Parathyroid adenoma (tissue), 2 donors: ENCODE measurements around the gene RAB11FIP3.

ENCODE experiments used
- H2AFZ ChIP-seq: fragments of 300-600 bp; sonication (generic); one replicate; pipeline ENCODE4 v1.7.0; 2017; ENCODE audit warnings: antibody characterized with exemption, mild to moderate bottlenecking
- H3K27ac ChIP-seq: fragments of 300-600 bp; sonication (generic); one replicate; pipeline ENCODE4 v1.7.0; 2017
- H3K27me3 ChIP-seq: fragments of 300-600 bp; sonication (generic); one replicate; pipeline ENCODE4 v1.7.0; 2017; ENCODE audit warnings: low read length; ENCODE audit not compliant: control insufficient read depth, insufficient read depth
- H3K36me3 ChIP-seq: fragments of 300-600 bp; sonication (generic); one replicate; pipeline ENCODE4 v1.7.0; 2017; ENCODE audit warnings: low read length; ENCODE audit not compliant: control insufficient read depth, insufficient read depth
- H3K4me1 ChIP-seq: fragments of 300-600 bp; sonication (generic); one replicate; pipeline ENCODE4 v1.7.0; 2017; ENCODE audit warnings: control low read depth
- H3K4me2 ChIP-seq: fragments of 300-600 bp; sonication (generic); one replicate; pipeline ENCODE4 v1.7.0; 2017; ENCODE audit warnings: low read length
- H3K4me3 ChIP-seq: fragments of 300-600 bp; sonication (generic); one replicate; pipeline ENCODE4 v1.7.0; 2017; ENCODE audit warnings: low read depth, low read length
- H3K79me2 ChIP-seq: fragments of 300-600 bp; sonication (generic); one replicate; pipeline ENCODE4 v1.7.0; 2017; ENCODE audit warnings: control low read depth
- H3K9ac ChIP-seq: fragments of 300-600 bp; sonication (generic); one replicate; pipeline ENCODE4 v1.7.0; 2017; ENCODE audit warnings: mild to moderate bottlenecking
- H3K9me3 ChIP-seq: fragments of 300-600 bp; sonication (generic); one replicate; pipeline ENCODE4 v1.7.0; 2017; ENCODE audit warnings: low read length; ENCODE audit not compliant: control insufficient read depth
- TF ChIP-seq, protein P1 (sequence below): fragments of 300-600 bp; sonication (generic); IDR thresholded peaks from one replicate; pipeline ENCODE4 v1.7.0; 2017; ENCODE audit warnings: antibody characterized with exemption, mild to moderate bottlenecking
- donor health status: primary hyperparathyroidism.

RAB11FIP3 gene

DNA sequence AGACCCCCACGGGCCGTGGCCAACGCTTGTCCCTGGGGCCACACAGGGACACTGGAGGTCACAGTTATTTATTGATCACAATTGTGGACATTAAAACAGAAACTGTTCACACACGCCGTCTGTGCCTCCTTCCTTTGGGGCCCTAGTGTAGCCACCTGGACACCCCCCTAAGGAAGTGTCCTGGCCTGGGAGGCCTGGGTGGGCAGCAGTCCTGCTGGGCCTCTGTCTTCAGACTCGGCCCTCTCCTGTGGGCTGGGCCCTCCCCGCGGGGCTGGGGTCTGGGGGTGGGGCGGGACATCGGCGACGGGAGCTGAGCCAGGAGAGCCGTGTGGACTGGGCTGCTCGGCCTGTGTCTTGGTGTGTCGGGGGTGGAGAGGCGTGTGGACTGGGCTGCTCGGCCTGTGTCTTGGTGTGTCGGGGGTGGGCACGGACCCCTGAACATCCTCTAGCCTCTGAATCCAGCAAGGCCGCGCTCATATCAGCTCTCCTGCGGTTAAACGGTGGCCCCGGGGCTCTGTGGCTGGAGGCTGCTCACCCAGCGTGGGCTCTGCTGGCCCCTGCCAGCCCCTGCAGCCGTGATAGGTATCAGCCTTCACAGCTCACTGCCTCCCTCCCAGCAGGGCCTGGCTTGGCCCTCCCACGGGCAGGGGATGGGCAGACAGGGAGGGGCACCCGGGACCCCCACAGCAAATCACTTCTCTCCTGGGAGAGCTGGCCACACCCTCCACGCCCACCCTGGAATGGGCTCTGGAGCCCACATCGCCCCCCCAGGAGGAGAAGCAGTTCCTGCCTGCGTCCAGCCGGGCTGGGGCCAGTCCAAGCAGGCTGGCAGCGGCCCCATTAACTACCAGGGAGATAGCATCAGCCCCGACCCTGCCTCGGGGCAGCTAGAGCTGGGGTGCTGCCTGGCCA lies 140.2 kb downstream of the RAB11FIP3 start:
- H3K79me2 ChIP-seq: peaks cover 3% of the 10 kb centered on the region
- peak overlapping the region; percentile 78 for H3K4me2 ChIP-seq
- peak overlapping the region; percentile 95 for H3K27ac ChIP-seq
- peak overlapping the region; percentile 54 for H3K4me3 ChIP-seq
- TF ChIP-seq, protein P1, sequence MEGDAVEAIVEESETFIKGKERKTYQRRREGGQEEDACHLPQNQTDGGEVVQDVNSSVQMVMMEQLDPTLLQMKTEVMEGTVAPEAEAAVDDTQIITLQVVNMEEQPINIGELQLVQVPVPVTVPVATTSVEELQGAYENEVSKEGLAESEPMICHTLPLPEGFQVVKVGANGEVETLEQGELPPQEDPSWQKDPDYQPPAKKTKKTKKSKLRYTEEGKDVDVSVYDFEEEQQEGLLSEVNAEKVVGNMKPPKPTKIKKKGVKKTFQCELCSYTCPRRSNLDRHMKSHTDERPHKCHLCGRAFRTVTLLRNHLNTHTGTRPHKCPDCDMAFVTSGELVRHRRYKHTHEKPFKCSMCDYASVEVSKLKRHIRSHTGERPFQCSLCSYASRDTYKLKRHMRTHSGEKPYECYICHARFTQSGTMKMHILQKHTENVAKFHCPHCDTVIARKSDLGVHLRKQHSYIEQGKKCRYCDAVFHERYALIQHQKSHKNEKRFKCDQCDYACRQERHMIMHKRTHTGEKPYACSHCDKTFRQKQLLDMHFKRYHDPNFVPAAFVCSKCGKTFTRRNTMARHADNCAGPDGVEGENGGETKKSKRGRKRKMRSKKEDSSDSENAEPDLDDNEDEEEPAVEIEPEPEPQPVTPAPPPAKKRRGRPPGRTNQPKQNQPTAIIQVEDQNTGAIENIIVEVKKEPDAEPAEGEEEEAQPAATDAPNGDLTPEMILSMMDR: no peak
- H3K36me3 ChIP-seq: no peaks in the 10 kb centered on the region
- peak overlapping the region; percentile 75 for H2AFZ ChIP-seq
- H3K4me1 ChIP-seq: peaks cover 45% of the 10 kb centered on the region
- no peaks in the 10 kb centered on the region for H3K9me3 ChIP-seq
- H3K27me3 ChIP-seq: no peaks in the 10 kb centered on the region
- H3K9ac ChIP-seq: peak overlapping the region; percentile 63

GRCh38 chr16:566475-567372 lies 141.3 kb downstream of the RAB11FIP3 start, which contains the start of gene NHLRC4:
NHLRC4 (plus strand) TSS chr16:567005; CDS start chr16:568048, 1,043 bp downstream.
- Histone ChIP-seq H3K36me3 (no peaks in the 10 kb centered on the region), H3K4me3 (peak within 1 kb of the TSS; percentile 54), H3K4me1 (peaks cover 45% of the 10 kb centered on the region), H3K79me2 (peaks cover 3% of the 10 kb centered on the region), H3K9me3 (no peaks in the 10 kb centered on the region), H2AFZ (peak within 1 kb of the TSS; percentile 75), H3K9ac (peak within 1 kb of the TSS; percentile 22), H3K27ac (peak within 1 kb of the TSS; percentile 95), H3K4me2 (peak within 1 kb of the TSS; percentile 78), H3K27me3 (no peaks in the 10 kb centered on the region)
- TF ChIP-seq, protein P1: no peak

- H3K9ac ChIP-seq: no peak overlapping the region
- no peaks in the 10 kb centered on the region for H3K9me3 ChIP-seq
- peak overlapping the region; percentile 75 for H2AFZ ChIP-seq
- no peaks in the 10 kb centered on the region for H3K36me3 ChIP-seq
- H3K4me2 ChIP-seq: peak overlapping the region; percentile 78
- H3K4me3 ChIP-seq: peak overlapping the region; percentile 54
- peaks cover 45% of the 10 kb centered on the region for H3K4me1 ChIP-seq
- H3K79me2 ChIP-seq: peaks cover 3% of the 10 kb centered on the region
- H3K27ac ChIP-seq: peak overlapping the region; percentile 95
- TF ChIP-seq, protein P1: no peak
- no peaks in the 10 kb centered on the region for H3K27me3 ChIP-seq
Observed at GRCh38 chr16:567373-568256, 142.2 kb downstream of the RAB11FIP3 start.

DNA sequence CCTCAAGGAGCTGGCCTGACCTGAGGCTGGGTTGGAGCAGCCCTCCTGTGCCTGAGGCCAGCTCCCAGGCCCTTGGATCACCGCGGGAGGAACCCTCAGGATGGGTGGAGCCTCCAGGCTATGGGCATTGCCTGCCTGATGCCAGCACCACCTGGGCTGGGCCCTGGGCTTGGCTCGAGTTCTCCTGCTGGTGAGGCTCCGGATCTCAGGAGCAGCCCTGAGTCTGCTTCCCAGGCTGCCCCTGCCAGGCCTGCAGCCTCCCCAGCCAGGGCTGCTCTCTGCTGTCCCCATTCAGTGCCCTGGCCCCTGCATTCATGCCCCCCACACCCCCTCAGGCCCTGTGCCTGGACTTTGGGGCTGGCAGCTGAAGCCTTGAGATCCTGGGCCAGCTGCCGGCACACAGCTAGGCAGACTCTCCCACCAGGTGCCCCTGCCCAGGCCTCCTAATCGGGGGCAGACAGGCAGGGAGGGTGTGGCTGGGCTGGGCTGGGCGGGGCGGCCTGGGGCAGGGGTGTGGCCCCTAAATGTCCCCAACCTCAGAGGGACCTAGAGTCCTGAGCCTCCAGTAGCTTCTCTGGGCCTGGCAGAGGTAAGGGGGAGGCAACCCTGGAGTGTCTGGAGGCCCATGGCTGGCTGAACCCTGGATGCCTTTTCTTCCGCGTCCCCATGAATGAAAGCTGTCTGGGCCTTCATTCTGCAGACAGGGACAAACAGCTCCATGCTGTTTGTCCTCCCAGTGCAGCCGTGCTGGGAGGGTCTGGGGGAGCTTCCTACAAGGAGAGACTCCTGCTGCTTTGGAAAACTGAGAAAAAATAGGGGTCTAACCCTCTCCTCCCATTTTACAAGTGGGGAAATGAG lies 143.2 kb downstream of the RAB11FIP3 start:
- Histone ChIP-seq H3K36me3 (no peaks in the 10 kb centered on the region), H3K9ac (no peak overlapping the region), H3K9me3 (no peaks in the 10 kb centered on the region), H3K4me3 (no peak overlapping the region), H3K79me2 (peaks cover 3% of the 10 kb centered on the region), H2AFZ (peak overlapping the region; percentile 91), H3K4me2 (peak overlapping the region; percentile 79), H3K27ac (peak overlapping the region; percentile 95), H3K27me3 (no peaks in the 10 kb centered on the region), H3K4me1 (peaks cover 45% of the 10 kb centered on the region)
- TF ChIP-seq, protein P1: no peak
